GM12874 (cell line): Measurements from ENCODE around the gene C4BPB.

ENCODE experiments used
- TF ChIP-seq, protein P1 (sequence below): IDR thresholded peaks from 2 replicates; pipeline ENCODE4 v1.5.1; 2011; ENCODE audit warnings: low read depth, mild to moderate bottlenecking, control low read depth, low read length, moderate library complexity; ENCODE audit not compliant: insufficient read depth

The C4BPB gene

DNA sequence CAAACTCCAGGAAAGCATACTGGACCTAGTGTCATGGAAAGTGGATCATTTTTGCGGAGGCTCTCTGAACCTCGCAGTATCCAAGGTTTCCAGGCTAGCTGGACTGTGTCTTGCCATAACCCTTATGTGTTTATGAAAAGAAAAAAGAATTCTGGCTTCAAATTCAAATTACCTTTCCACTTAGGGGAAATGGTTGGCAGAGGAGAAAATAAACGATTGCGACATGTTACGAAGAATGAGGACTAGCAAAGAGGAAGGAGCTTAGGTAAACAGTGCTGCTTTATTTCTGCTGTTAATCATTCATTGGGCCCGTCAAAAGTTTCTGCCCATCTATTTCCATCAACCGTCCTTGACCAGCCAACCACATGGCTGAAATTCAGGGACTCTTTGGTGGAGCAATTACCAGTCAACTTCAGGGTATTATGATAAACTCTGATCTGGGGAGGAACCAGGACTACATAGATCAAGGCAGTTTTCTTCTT lies 15.3 kb downstream of the C4BPB start, which contains the start of gene C4BPA:
Gene C4BPA (plus strand): TSS at position 342 of the 482 bp plus-strand sequence. CDS start 8,793 bp downstream, outside the sequence.
- TF ChIP-seq, protein P1, sequence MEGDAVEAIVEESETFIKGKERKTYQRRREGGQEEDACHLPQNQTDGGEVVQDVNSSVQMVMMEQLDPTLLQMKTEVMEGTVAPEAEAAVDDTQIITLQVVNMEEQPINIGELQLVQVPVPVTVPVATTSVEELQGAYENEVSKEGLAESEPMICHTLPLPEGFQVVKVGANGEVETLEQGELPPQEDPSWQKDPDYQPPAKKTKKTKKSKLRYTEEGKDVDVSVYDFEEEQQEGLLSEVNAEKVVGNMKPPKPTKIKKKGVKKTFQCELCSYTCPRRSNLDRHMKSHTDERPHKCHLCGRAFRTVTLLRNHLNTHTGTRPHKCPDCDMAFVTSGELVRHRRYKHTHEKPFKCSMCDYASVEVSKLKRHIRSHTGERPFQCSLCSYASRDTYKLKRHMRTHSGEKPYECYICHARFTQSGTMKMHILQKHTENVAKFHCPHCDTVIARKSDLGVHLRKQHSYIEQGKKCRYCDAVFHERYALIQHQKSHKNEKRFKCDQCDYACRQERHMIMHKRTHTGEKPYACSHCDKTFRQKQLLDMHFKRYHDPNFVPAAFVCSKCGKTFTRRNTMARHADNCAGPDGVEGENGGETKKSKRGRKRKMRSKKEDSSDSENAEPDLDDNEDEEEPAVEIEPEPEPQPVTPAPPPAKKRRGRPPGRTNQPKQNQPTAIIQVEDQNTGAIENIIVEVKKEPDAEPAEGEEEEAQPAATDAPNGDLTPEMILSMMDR, result no peak

- TF ChIP-seq, protein P1, result no peak
These were observed 20.3 kb downstream of the C4BPB start for GRCh38 chr1:207109004-207109403.

DNA sequence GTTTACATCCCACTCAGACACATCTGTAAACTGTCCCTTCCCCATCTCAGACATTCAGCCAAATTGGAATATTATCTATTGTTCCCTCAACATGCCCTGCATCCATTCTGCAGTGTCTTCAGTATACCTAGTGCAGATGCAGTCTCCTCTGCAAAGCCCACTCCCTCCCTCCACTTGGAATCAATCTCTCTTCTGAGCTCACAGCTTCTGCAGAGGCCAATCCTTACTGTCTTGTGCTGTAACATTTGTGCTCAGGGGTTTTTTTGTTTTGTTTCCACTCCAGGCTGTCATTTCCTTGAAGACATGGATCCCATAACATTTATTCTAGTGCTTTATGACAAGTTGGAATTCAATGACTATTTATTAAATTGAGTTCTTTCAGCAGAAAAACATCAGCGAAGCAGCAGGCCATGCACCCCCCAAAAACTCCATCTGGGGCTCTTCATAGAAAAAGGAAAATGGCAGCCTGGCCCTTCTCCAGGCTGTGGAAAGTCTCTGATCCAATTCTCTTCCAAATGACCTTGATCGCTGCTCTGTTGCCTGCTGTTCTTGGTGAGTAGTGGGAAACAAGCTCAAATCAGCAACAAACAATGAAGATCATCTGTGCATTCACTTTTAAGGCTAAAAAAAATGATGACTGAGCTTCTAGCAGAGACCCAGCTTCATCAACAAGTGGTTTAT lies 24.1 kb downstream of the C4BPB start:
- TF ChIP-seq, protein P1, result no peak

DNA sequence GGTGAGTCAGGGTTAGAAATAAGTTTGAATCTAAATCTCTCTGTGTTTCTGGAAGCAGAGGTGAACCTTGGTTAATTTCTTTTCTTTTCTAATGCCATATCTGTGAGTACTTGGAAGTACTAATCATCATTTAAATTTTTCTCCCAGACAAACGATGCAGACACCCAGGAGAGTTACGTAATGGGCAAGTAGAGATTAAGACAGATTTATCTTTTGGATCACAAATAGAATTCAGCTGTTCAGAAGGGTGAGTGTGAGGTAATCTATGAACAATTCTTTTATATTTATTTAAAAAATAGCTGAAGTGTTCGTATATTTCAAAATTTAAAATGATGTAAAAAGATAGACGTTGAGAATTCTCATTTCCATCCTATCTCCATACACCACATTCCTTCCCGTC lies 26.6 kb downstream of the C4BPB start:
- TF ChIP-seq, protein P1, result no peak

DNA sequence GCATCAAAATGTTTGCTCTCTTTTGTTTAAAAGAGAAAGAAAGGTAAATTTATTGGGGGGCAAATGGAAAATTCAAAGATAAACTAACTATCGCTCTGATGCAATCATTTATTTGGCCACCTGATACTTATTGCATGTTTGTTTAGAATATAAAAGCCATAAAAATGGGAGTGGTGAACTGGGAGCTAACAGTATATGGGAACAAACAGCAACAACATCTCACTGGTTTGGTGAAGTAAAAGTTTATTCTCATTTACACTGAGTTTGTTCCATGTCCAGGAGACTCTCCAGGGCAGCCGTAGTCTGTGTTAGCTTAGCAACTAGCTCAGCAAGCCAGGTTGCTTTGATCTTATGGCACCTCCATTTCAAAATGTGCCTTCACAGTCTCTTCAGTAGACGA lies 35.7 kb downstream of the C4BPB start:
- TF ChIP-seq, protein P1, result no peak

DNA sequence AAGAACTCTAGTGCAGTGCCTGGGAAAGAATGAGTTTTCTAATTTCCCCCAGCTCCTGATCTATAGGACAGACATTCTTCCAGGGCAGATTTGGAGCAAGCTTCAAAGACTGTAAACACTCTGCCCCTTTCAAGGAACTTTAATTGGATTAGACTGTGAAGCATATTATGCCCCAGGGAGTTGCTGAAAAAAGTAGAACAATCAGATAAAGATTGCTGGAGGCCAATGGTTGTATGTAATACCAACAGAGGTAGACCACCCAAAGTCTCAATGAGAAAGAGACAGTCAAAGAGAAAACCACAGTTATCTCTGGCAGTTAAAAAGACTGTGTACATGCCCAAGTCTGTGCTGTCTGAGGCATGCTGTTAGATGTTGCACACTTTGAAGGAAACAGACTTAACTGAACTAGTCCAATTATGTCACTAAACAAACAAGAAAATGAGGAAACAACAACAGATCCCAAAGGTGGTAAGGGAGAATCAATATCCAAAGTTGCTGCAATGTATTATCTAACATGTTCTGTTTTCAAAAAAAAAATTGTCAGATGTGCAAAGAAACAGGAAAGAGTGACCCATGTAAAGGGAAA lies 39.8 kb downstream of the C4BPB start:
- TF ChIP-seq, protein P1, result no peak

DNA sequence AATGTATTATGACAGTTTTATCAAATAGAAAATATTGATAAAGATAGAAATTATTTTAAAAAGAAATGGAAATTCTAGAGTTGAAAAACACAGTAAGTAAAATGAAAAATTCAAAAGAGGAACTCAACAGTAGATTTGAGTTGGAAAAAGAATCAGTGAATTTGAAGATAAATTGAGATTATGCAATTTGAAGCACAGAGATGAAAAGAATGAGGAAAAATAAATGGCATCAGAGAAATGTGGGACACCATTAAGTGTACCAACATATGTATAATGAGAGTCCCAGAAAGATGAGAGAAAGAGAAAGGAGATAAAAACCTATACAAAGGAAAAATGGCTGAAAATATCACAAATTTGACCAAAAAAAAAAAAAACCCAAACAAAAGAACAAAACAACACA lies 40.4 kb downstream of the C4BPB start:
- TF ChIP-seq, protein P1, result no peak
